K562 (cell line): ENCODE measurements around the gene CDC42BPB. TPM values are rescaled to one million over a fixed set of nuclear protein-coding genes. Genes with fewer than 3 reads are reported as not detected.
A peak's percentile ranks its signal among the peaks of the same experiment; 100 is the strongest.

Source experiments
- ATAC-seq: fragments of 200-7000 bp; cut with Tn5 transposase; 3 replicates; pipeline ENCODE4 v1.9.1; 2020; ENCODE audit warnings: moderate library complexity
- BruUV-seq: library from RNA; stranded (reverse); fragments of 400-500 nt; replicated peaks from 2 replicates; lab custom pipeline; 2021; lab: Mats Ljungman, UMichigan
- CTCF ChIA-PET: fragments of 300-600 bp; formaldehyde crosslinking; extraction: SDS; loops from one replicate; lab custom pipeline; 2021; ENCODE audit warnings: low intra/inter-chr PET ratio; lab: Yijun Ruan, JAX
- POLR2A ChIA-PET: fragments of 300-600, 350-650 bp; sonication (Branson Sonifier 250); formaldehyde crosslinking; extraction: SDS; loops from one replicate; lab custom pipeline; 2021; ENCODE audit warnings: antibody characterized with exemption, inconsistent platforms; lab: Yijun Ruan, JAX
- DNase-seq, 4 experiments: peaks; one replicate each; pipeline versions ENCODE4 v3.0.0 to v3.0.0-alpha.2; 2011 to 2018; ENCODE audit warnings: low spot score in 3 of 4, mixed read lengths in 3 of 4; ENCODE audit errors: extremely low read depth in 1 of 4
- FAIRE-seq: peaks from 2 replicates; lab custom pipeline; 2011; peaks lifted over from hg19 to GRCh38; lab: Jason Lieb, UNC
- H2AFZ ChIP-seq: 2 replicates; pipeline ENCODE4 v1.6.0; 2011; ENCODE audit warnings: low read depth, low read length, control low read depth, inconsistent platforms
- H3K27ac ChIP-seq: fragments of 200-600 bp; 3 replicates; pipeline ENCODE4 v1.8.0; 2011; ENCODE audit warnings: low read depth, mild to moderate bottlenecking, control low read depth, inconsistent platforms, low read length, moderate library complexity, mixed read lengths; ENCODE audit errors: extremely low read depth
- H3K27me3 ChIP-seq, 2 experiments: fragments of 300-600 bp in 1 of 2; 2 replicates in 1 of 2; 3 replicates in 1 of 2; pipeline versions ENCODE4 v1.6.0 to v1.8.0; 2011; ENCODE audit warnings: inconsistent platforms in 2 of 2, low read length in 2 of 2, mild to moderate bottlenecking in 1 of 2, mixed read lengths in 1 of 2, moderate library complexity in 1 of 2; ENCODE audit not compliant: control insufficient read depth in 2 of 2, insufficient read depth in 2 of 2
- H3K36me3 ChIP-seq: fragments of 300-600 bp; 3 replicates; pipeline ENCODE4 v1.8.0; 2011; ENCODE audit warnings: mild to moderate bottlenecking, low read length, inconsistent platforms; ENCODE audit not compliant: control insufficient read depth, insufficient read depth
- H3K4me1 ChIP-seq, 2 experiments: fragments of 200-600 bp in 1 of 2; replicated peaks in 1 of 2; 2 replicates in 1 of 2; 3 replicates in 1 of 2; pipeline versions ENCODE4 v1.5.1 to v1.8.0; 2011; ENCODE audit warnings: inconsistent platforms in 2 of 2, low read length in 2 of 2, mild to moderate bottlenecking in 1 of 2, mixed read lengths in 1 of 2, moderate library complexity in 1 of 2; ENCODE audit not compliant: control insufficient read depth in 2 of 2, insufficient read depth in 2 of 2
- H3K4me2 ChIP-seq: 2 replicates; pipeline ENCODE4 v1.6.1; 2011; ENCODE audit warnings: low read length, control low read depth, inconsistent platforms, mixed read lengths; ENCODE audit not compliant: insufficient read depth
- H3K4me3 ChIP-seq: fragments of 200-600 bp; sonication (generic), shearing (Covaris generic); 2 replicates; pipeline ENCODE4 v1.5.1; 2016; ENCODE audit warnings: control low read depth, inconsistent platforms
- H3K79me2 ChIP-seq: fragments of 200-600 bp; 3 replicates; pipeline ENCODE4 v1.8.0; 2011; ENCODE audit warnings: low read length, inconsistent platforms; ENCODE audit not compliant: control insufficient read depth, insufficient read depth
- H3K9ac ChIP-seq, 2 experiments: 2 replicates each; pipeline versions ENCODE4 v1.6.0 to v1.6.1; 2011; ENCODE audit warnings: low read depth in 2 of 2, low read length in 2 of 2, control low read depth in 1 of 2, inconsistent platforms in 1 of 2, mild to moderate bottlenecking in 1 of 2, mixed read lengths in 1 of 2; ENCODE audit not compliant: insufficient read depth in 1 of 2
- H3K9me1 ChIP-seq: one replicate; pipeline ENCODE4 v1.6.0; 2011; ENCODE audit warnings: inconsistent platforms, mild to moderate bottlenecking, low read length, moderate library complexity; ENCODE audit not compliant: control insufficient read depth, insufficient read depth
- H3K9me3 ChIP-seq: replicated peaks from 2 replicates; pipeline ENCODE4 v1.5.1; 2011; ENCODE audit warnings: low read depth, low read length, inconsistent platforms; ENCODE audit not compliant: control insufficient read depth, insufficient read depth
- H4K20me1 ChIP-seq: replicated peaks from 2 replicates; pipeline ENCODE4 v1.6.1; 2011; ENCODE audit warnings: low read length, inconsistent platforms, mixed read lengths; ENCODE audit not compliant: control insufficient read depth, insufficient read depth
- CTCF ChIP-seq, 3 experiments: IDR thresholded peaks in 2 of 3; conservative IDR thresholded peaks in 1 of 3; 2 replicates each; pipeline ENCODE4 v1.5.1; 2011 to 2012; ENCODE audit warnings: low read length in 3 of 3, mild to moderate bottlenecking in 3 of 3, control low read depth in 2 of 3, improper control_type of control experiment in 1 of 3, inconsistent platforms in 1 of 3, low read depth in 1 of 3, mixed read lengths in 1 of 3, moderate library complexity in 1 of 3; ENCODE audit not compliant: insufficient read depth in 2 of 3
- EWSR1 ChIP-seq: fragments of 450-650 bp; IDR thresholded peaks from 2 replicates; pipeline ENCODE4 v1.6.1; 2018; ENCODE audit warnings: borderline replicate concordance, mild to moderate bottlenecking, low read depth, moderate library complexity; ENCODE audit not compliant: partially characterized antibody
- EZH2 ChIP-seq: IDR thresholded peaks from 2 replicates; pipeline ENCODE4 v1.6.1; 2012; ENCODE audit warnings: low read depth, mild to moderate bottlenecking, inconsistent platforms, low read length, borderline replicate concordance
- FOXJ3 ChIP-seq: sonication (generic); formaldehyde crosslinking; IDR thresholded peaks from 2 replicates; pipeline ENCODE4 v1.4.0; 2020; ENCODE audit warnings: mild to moderate bottlenecking, missing genetic modification reagents
- GATAD2B ChIP-seq: fragments of 450-650 bp; IDR thresholded peaks from 2 replicates; pipeline ENCODE4 v1.6.1; 2017; ENCODE audit warnings: mild to moderate bottlenecking, borderline replicate concordance
- L3MBTL2 ChIP-seq: fragments of 450-650 bp; IDR thresholded peaks from 2 replicates; pipeline ENCODE4 v1.6.1; 2016; ENCODE audit warnings: mild to moderate bottlenecking, moderate library complexity
- RBBP5 ChIP-seq: fragments of 200-600 bp; sonication (generic); IDR thresholded peaks from 2 replicates; pipeline ENCODE4 v1.6.1; 2012; ENCODE audit warnings: borderline replicate concordance, mild to moderate bottlenecking, low read length, control low read depth, inconsistent platforms; ENCODE audit not compliant: insufficient read depth, poor library complexity, severe bottlenecking
- SAP30 ChIP-seq: fragments of 200-600 bp; sonication (generic); IDR thresholded peaks from 2 replicates; pipeline ENCODE4 v1.6.1; 2012; ENCODE audit warnings: borderline replicate concordance, low read depth, mild to moderate bottlenecking, moderate library complexity, low read length, control low read depth, inconsistent platforms; ENCODE audit not compliant: insufficient read depth, poor library complexity, severe bottlenecking
- USF1 ChIP-seq: sonication (generic); formaldehyde crosslinking; IDR thresholded peaks from 2 replicates; pipeline ENCODE4 v1.9.0; 2022; ENCODE audit warnings: mild to moderate bottlenecking, missing genetic modification reagents
- ZNF830 ChIP-seq: fragments of 250-450 bp; sonication (Bioruptor Pico); IDR thresholded peaks from 2 replicates; pipeline ENCODE4 v1.5.0; 2021; ENCODE audit warnings: mild to moderate bottlenecking
- WGBS: fragments of 100-300 bp; shearing (Covaris generic); methylation state at CpG from one replicate; pipeline ENCODE4 v1.1.6; 2016; ENCODE audit warnings: low coverage, mixed read lengths; ENCODE audit not compliant: insufficient coverage; ENCODE audit errors: missing lambda C conversion rate; 5-methylcytosine and 5-hydroxymethylcytosine counted together
- in situ Hi-C: fragments of 300-500 bp; cut with MboI; formaldehyde crosslinking; loops from 4 replicates; pipeline ENCODE4 v1.15.0; 2018; ENCODE audit warnings: inconsistent platforms, mixed read lengths
- intact Hi-C: fragments of 100-400 bp; cut with micrococcal nuclease; formaldehyde crosslinking; loops from 2 replicates; pipeline ENCODE4 v1.14.2; 2022
- polyA plus RNA-seq, 8 experiments: library from polyadenylated mRNA; depleted of rRNA in 4 of 8; stranded (reverse) in 5 of 8; unstranded in 3 of 8; fragments of >200 nt; fragmentation: Nextera tagmentation in 2 of 8; fragmentation: Illumina TruSeq in 1 of 8; extraction: Ambion mirVana in 2 of 8; extraction: Trizol in 1 of 8; gene quantifications; 2 replicates each; pipeline versions ENCODE4 v1.2.1 to v1.2.3, GENCODE V29; 2011 to 2014; ENCODE audit warnings: inconsistent platforms in 1 of 8, missing spikeins in 1 of 8
- total RNA-seq, 7 experiments: library from RNA; depleted of rRNA in 6 of 7; stranded (reverse); fragments of >200 nt in 6 of 7; fragmentation: Illumina TruSeq in 2 of 7; extraction: Trizol in 2 of 7; gene quantifications; 2 replicates each; pipeline versions ENCODE4 v1.2.1 to v1.2.3, GENCODE V29; 2011 to 2021; ENCODE audit warnings: low replicate concordance in 1 of 7
- TF ChIP-seq, protein P1 (sequence below): sonication (generic); formaldehyde crosslinking; IDR thresholded peaks from 2 replicates; pipeline ENCODE4 v1.8.0; 2022; ENCODE audit warnings: missing genetic modification reagents, mild to moderate bottlenecking, moderate library complexity, borderline replicate concordance
- TF ChIP-seq, protein P2 (sequence below): fragments of 450-650 bp; IDR thresholded peaks from 2 replicates; pipeline ENCODE4 v1.6.1; 2016; ENCODE audit warnings: low read depth, mild to moderate bottlenecking, moderate library complexity

CDC42BPB gene
- total and polyA plus RNA-seq, 9 of the 15 experiments (the other 6 are each of a cell fraction or from before 2014, with no cell fraction given): 0.07 to 24.3 (median 12.6) TPM

GRCh38 chr14:103057372-103058163 is at the start of gene CDC42BPB (continued):
- TF ChIP-seq, protein P1, sequence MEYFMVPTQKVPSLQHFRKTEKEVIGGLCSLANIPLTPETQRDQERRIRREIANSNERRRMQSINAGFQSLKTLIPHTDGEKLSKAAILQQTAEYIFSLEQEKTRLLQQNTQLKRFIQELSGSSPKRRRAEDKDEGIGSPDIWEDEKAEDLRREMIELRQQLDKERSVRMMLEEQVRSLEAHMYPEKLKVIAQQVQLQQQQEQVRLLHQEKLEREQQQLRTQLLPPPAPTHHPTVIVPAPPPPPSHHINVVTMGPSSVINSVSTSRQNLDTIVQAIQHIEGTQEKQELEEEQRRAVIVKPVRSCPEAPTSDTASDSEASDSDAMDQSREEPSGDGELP (CRISPR knock-in tag): 0 out of 2 replicates have a peak, but pooled peaks have one; percentile 25
- TF ChIP-seq L3MBTL2 (peak; percentile 95), USF1 (no peak), FOXJ3 (no peak)

DNA sequence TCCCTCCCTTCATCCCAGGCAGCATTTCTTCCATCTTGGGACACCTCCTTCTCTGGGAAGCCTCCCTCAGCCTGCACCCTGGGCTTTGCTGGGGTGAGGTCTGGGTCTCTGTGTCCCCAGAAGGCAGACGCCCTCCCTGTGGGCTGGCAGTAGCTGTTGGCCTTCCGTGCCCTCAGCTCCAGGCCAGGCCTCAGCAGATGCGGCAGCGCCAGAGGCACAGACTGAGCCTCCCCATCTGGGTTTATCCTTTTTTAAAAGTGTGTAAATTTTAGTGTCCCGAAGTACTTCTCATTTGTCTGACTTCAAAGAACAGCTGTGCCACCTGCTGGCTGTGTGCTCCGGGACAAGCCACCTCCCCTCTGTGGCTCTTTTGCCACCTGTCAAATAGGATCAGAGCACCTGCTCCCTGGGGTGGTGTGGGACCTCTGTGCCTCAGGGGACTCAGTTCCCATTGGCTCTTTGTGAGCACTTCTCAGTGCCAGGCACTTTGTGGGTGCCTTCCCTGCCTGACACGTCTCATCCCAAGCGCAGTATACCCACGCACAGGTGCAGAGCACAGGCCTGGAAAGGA is 48.3 kb upstream of the CDC42BPB start:
- 76% methylated on average over 7 of the region's 9 CpGs for WGBS
- CTCF ChIA-PET: interaction anchor here (1.1 to 2.9 kb wide), 4 partner anchors 36 to 188 kb away, joined by 3 to 10 read pairs (median 8); no protein-coding TSS in a partner anchor
- Histone ChIP-seq H3K9me1 (no peaks in the 10 kb centered on the region), H3K27ac (no peak overlapping the region), H3K36me3 (peaks cover 6% of the 10 kb centered on the region; the same call in 1 of the 3 replicates), H3K9me3 (no peaks in the 10 kb centered on the region), H3K4me3 (no peak overlapping the region), H3K9ac (peak overlapping the region in 1 of 2 experiments; percentile 55; a peak in 1 of 4 replicates), H3K27me3 (no peaks in the 10 kb centered on the region), H4K20me1 (no peaks in the 10 kb centered on the region), H2AFZ (no peak overlapping the region), H3K79me2 (no peaks in the 10 kb centered on the region; the same call in 2 of the 3 replicates), H3K4me2 (no peak overlapping the region), H3K4me1 (peaks cover 31 to 87% of the 10 kb centered on the region in 2 experiments)
- in situ Hi-C loops: loop anchor here (10.0 kb wide), 1 partner anchor 189 kb away; no protein-coding TSS in a partner anchor
- POLR2A ChIA-PET: interaction anchor here (0.7 to 1.8 kb wide), 6 partner anchors 10 to 233 kb away, joined by 3 to 11 read pairs (median 4); partner anchors contain the start of genes EIF5 and TNFAIP2
- intact Hi-C loops: loop anchor here (2.0 kb wide), 2 partner anchors 35 to 187 kb away; no protein-coding TSS in a partner anchor
- ATAC-seq (no peak), FAIRE-seq (no peak), DNase-seq (peak in 1 of 4 experiments; percentile 14)
- BruUV-seq: no TSS peak
- TF ChIP-seq SAP30 (no peak), CTCF (IDR thresholded peaks at IDR 0.05 in 2 of 3, conservative IDR thresholded peaks at IDR 0.05 in 1 of 3; ENCODE audit: insufficient read depth in 2 of 3, low read depth in 1 of 3, low read length in 3 of 3) (peak in 2 of 3 experiments; percentile 20 to 37; a peak in 2 of 6 replicates), RBBP5 (no peak), EWSR1 (no peak), ZNF830 (CRISPR knock-in tag) (no peak), EZH2 (no peak), GATAD2B (no peak)
- TF ChIP-seq, protein P2, sequence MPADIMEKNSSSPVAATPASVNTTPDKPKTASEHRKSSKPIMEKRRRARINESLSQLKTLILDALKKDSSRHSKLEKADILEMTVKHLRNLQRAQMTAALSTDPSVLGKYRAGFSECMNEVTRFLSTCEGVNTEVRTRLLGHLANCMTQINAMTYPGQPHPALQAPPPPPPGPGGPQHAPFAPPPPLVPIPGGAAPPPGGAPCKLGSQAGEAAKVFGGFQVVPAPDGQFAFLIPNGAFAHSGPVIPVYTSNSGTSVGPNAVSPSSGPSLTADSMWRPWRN: no peak
